ENCODE data around the gene TRAF3.
A peak's percentile ranks its signal among the peaks of the same experiment; 100 is the strongest.

TRAF3 gene

DNA sequence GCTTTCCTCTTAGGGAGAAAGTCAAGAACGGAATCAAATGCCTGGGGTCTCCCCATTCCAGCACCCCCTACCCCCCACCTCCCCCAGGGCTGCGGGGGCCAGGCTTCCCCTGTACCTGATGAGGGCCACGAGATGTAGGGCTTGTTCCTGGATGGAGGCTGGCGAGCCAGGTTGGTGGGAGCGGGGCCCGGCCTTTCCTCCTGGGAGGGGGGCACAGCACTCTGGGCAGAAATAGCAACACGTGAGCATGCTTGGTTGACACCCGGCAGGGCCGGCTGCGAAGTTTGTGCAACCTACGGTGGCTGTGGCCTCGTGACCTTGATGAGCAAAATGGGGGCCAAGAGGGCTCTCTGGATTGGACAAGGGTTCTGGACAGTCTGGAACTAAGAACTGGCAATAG is 160.9 kb downstream of the TRAF3 start:
- TF ChIP-seq, protein P1, sequence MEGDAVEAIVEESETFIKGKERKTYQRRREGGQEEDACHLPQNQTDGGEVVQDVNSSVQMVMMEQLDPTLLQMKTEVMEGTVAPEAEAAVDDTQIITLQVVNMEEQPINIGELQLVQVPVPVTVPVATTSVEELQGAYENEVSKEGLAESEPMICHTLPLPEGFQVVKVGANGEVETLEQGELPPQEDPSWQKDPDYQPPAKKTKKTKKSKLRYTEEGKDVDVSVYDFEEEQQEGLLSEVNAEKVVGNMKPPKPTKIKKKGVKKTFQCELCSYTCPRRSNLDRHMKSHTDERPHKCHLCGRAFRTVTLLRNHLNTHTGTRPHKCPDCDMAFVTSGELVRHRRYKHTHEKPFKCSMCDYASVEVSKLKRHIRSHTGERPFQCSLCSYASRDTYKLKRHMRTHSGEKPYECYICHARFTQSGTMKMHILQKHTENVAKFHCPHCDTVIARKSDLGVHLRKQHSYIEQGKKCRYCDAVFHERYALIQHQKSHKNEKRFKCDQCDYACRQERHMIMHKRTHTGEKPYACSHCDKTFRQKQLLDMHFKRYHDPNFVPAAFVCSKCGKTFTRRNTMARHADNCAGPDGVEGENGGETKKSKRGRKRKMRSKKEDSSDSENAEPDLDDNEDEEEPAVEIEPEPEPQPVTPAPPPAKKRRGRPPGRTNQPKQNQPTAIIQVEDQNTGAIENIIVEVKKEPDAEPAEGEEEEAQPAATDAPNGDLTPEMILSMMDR (IDR thresholded peaks at IDR 0.05; ENCODE audit: poor library complexity, severe bottlenecking): no peak
- Histone ChIP-seq H3K4me1 (ENCODE audit: insufficient read depth, poor library complexity, severe bottlenecking) (no peaks in the 10 kb centered on the region), H3K36me3 (ENCODE audit: low read depth) (peaks cover 59% of the 10 kb centered on the region)

DNA sequence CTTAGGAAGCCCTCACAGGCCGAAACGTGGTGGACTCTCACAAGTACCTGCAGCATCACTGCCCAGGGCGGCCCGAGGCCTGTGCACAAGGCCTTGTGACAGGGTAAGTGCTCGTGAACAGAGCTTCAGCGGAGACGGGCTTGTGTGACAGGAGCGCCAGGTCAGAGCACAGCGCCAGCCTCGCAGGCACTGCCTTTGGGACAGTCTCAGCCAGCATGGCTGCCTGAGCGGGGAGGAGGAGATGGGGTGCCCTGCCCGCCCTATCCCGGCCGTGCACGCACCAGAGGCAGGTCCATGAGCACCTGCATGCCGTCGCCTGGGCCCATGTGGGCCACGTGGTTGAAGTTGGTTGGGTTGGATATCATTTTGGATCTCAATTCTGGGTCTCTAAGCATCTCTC is 162.1 kb downstream of the TRAF3 start:
- no peak overlapping the region for H3K27ac ChIP-seq (ENCODE audit: poor library complexity, severe bottlenecking)
- ATAC-seq (ENCODE audit: low read depth): no peak
- H3K4me3 ChIP-seq (ENCODE audit: severe bottlenecking): no peak overlapping the region
- no peaks in the 10 kb centered on the region for H3K27me3 ChIP-seq (ENCODE audit: insufficient read depth, poor library complexity, severe bottlenecking)
- no peaks in the 10 kb centered on the region for H3K9me3 ChIP-seq (ENCODE audit: severe bottlenecking)
- H3K4me1 ChIP-seq (ENCODE audit: insufficient read depth, poor library complexity, severe bottlenecking): no peaks in the 10 kb centered on the region
- peaks cover 68% of the 10 kb centered on the region for H3K36me3 ChIP-seq (ENCODE audit: low read depth)
- peak; percentile 75 for DNase-seq (ENCODE audit: low spot score)
- TF ChIP-seq, protein P1 (IDR thresholded peaks at IDR 0.05; ENCODE audit: poor library complexity, severe bottlenecking): no peak

More for the DNA sequence above, 160.9 kb downstream of the TRAF3 start:
- peak; percentile 53 for DNase-seq (ENCODE audit: low spot score)
- Histone ChIP-seq H3K4me3 (ENCODE audit: severe bottlenecking) (no peak overlapping the region), H3K27me3 (ENCODE audit: insufficient read depth, poor library complexity, severe bottlenecking) (no peaks in the 10 kb centered on the region), H3K27ac (ENCODE audit: poor library complexity, severe bottlenecking) (no peak overlapping the region), H3K9me3 (ENCODE audit: severe bottlenecking) (no peaks in the 10 kb centered on the region)
- ATAC-seq (ENCODE audit: low read depth): no peak

DNA sequence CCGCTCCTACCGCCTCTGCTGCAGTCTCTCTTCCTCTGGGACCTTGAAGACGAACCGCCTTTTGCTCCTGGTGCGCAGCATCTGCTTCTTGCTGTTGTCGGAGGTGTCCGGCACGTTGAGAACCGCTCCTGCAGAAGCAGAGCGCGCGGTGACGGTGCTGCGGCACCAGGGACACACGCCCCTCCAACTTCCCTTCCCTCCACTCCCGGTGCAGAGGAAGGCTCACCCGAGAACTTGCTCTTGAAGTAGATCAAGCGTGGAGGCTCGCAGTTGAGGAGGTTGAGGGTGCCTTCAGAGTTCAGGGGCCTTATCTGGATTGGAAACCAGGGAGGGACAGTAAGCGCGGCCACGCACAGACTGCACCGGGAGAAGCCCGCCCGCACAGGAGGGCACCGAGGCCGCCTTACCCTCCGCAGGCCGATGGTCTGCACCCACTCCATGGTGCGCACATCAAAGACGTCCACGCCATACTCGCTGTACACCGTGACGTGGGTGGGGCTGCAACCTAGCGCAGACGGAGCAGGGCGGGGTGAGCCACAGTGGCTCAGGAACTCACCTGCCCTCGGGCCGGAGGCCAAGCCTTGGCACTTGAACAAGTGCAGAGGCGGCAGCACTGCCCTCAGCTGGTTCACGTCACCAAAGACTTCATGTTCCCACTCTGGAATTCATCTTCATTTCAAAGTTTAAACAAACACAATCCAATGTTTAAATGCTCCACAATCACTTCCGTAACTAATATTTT is 162.7 kb downstream of the TRAF3 start:
- no peaks in the 10 kb centered on the region for H3K4me1 ChIP-seq (ENCODE audit: insufficient read depth, poor library complexity, severe bottlenecking)
- no peaks in the 10 kb centered on the region for H3K27me3 ChIP-seq (ENCODE audit: insufficient read depth, poor library complexity, severe bottlenecking)
- TF ChIP-seq, protein P1 (IDR thresholded peaks at IDR 0.05; ENCODE audit: poor library complexity, severe bottlenecking): no peak
- H3K4me3 ChIP-seq (ENCODE audit: severe bottlenecking): no peak overlapping the region
- ATAC-seq (ENCODE audit: low read depth): no peak
- H3K27ac ChIP-seq (ENCODE audit: poor library complexity, severe bottlenecking): no peak overlapping the region
- H3K9me3 ChIP-seq (ENCODE audit: severe bottlenecking): no peaks in the 10 kb centered on the region
- H3K36me3 ChIP-seq (ENCODE audit: low read depth): peaks cover 74% of the 10 kb centered on the region
- peak; percentile 72 for DNase-seq (ENCODE audit: low spot score)

DNA sequence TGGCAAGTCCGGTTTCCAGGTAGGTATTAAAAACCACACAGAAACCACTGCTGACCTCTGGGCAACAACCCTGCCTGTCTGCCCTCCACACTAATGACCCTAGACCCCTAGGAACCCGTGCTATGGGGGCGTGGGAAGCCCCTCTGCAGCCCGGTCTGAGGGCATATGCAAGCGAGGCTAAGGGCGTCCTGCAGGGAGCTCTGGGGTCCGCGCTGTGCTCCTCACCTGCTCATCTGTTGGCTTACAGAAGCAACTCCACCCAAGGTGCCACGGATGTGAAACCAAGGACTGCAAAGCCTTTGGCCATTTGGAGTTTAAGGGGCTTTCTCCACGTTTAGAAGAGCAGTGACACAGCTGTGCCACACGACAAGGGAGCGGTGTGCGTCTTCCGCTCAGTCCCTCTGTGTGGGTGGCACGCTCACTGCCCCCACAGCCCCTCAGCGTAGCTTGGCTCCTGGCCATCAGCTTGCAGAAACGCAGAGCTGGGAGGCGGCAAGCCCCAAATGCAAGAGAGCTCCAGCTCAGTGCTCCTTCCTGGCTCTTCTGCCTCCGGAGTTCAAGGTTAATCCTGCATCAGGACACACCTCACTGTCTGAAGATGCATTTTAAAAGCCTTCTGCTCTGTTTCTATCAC is 163.6 kb downstream of the TRAF3 start:
- Histone ChIP-seq H3K9me3 (ENCODE audit: severe bottlenecking) (no peaks in the 10 kb centered on the region), H3K4me3 (ENCODE audit: severe bottlenecking) (no peak overlapping the region), H3K36me3 (ENCODE audit: low read depth) (peaks cover 78% of the 10 kb centered on the region), H3K27ac (ENCODE audit: poor library complexity, severe bottlenecking) (no peak overlapping the region), H3K4me1 (ENCODE audit: insufficient read depth, poor library complexity, severe bottlenecking) (no peaks in the 10 kb centered on the region), H3K27me3 (ENCODE audit: insufficient read depth, poor library complexity, severe bottlenecking) (no peaks in the 10 kb centered on the region)
- no peak for ATAC-seq (ENCODE audit: low read depth)
- no peak for DNase-seq (ENCODE audit: low spot score)
- TF ChIP-seq, protein P1 (IDR thresholded peaks at IDR 0.05; ENCODE audit: poor library complexity, severe bottlenecking): no peak
